Astrocyte of the cerebellum (primary cell): ENCODE results near the gene ADCY1.

ENCODE experiments used
- DNase-seq: peaks from one replicate; pipeline ENCODE4 v3.0.0-alpha.2; 2011; ENCODE audit warnings: low read depth
- H3K4me3 ChIP-seq: 2 replicates; pipeline ENCODE4 v1.5.1; 2011; ENCODE audit warnings: mild to moderate bottlenecking, low read depth, low read length, moderate library complexity
- CTCF ChIP-seq: IDR thresholded peaks from 2 replicates; pipeline ENCODE4 v1.5.1; 2012; ENCODE audit warnings: low read length, low read depth, moderate library complexity, mild to moderate bottlenecking; ENCODE audit errors: missing control alignments
- in situ Hi-C: cut with HindIII; loops from 2 replicates; pipeline ENCODE4 v1.10.0; 2017; ENCODE audit warnings: low sequenced_read_pairs

Gene ADCY1

DNA sequence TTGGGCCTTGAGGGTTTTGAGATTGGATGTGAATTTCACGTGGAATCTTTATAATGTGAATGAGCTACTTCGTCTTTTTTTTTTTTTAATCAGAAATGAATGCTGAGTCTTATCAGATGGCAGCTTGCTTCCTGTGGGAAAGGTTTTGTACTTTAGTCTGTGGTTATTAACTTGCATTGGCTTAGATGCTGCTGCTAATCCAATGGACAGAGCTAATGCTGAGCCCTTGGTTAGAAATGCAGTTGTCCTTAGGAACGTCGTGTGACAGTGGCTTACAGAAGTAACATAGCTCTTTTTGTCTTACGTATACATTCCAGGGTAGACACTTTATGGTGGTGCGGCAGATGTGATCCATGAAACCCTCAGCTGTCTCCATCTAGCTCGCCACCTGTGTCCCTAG lies 32.8 kb downstream of the ADCY1 start:
- no peak for DNase-seq
- in situ Hi-C loops = no loop called here
- no peak for TF ChIP-seq CTCF
- no peak overlapping the region for H3K4me3 ChIP-seq

DNA sequence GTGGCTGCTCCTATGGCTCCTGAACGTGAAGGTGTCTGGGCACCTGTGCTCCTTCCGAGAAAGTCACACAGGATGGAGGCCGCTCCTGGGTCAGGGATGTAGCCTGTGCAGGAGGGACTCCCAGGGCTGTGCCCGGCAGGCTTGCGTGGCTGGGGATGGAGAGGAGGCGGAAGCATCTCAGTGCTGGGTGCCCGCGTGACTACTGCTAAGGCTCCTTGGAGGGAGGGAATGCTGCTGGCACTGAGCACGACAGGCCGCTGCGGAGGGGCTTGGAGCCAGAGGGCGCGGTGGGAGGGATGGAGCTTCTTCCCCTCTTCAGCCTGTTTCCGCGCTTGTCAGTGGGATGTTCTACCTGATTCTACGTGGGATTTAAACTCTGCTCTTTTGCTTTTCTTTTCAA lies 35.0 kb downstream of the ADCY1 start:
- in situ Hi-C loops = no loop called here
- no peak for TF ChIP-seq CTCF
- no peak for DNase-seq
- no peak overlapping the region for H3K4me3 ChIP-seq

GRCh38 chr7:45610019-45610418 lies 35.9 kb downstream of the ADCY1 start:
- in situ Hi-C loops = no loop called here
- H3K4me3 ChIP-seq = no peak overlapping the region
- no peak for TF ChIP-seq CTCF
- DNase-seq = no peak

GRCh38 chr7:45610660-45611299 lies 36.6 kb downstream of the ADCY1 start:
- in situ Hi-C loops = no loop called here
- no peak overlapping the region for H3K4me3 ChIP-seq
- DNase-seq = no peak
- no peak for TF ChIP-seq CTCF

- no peak overlapping the region for H3K4me3 ChIP-seq
- no peak for TF ChIP-seq CTCF
- DNase-seq = no peak
- in situ Hi-C loops = no loop called here
These were observed 43.0 kb downstream of the ADCY1 start for GRCh38 chr7:45617166-45617565.

GRCh38 chr7:45622058-45622457 lies 47.9 kb downstream of the ADCY1 start:
- in situ Hi-C loops = no loop called here
- H3K4me3 ChIP-seq = no peak overlapping the region
- no peak for DNase-seq
- no peak for TF ChIP-seq CTCF
